Medulla oblongata (tissue), 1 donor: ENCODE results near the gene DEPDC1B.
"Not testable (repeated sequence)": the region's sequence is repeated elsewhere in the genome, so short reads cannot be mapped to it uniquely, and the experiment has no call there.

Experiments used
- DNase-seq: peaks from one replicate; pipeline ENCODE4 v3.0.0-alpha.2; 2015; ENCODE audit errors: extremely low spot score

The DEPDC1B gene

GRCh38 chr5:60586307-60586901, 113.6 kb downstream of the DEPDC1B start:
- peak; percentile 68 for DNase-seq

- no peak for DNase-seq
Measured at GRCh38 chr5:60585618-60586017, 114.3 kb downstream of the DEPDC1B start.

- DNase-seq, result no peak
Measured at GRCh38 chr5:60584304-60584703, 115.7 kb downstream of the DEPDC1B start.

- no peak for DNase-seq
Measured at GRCh38 chr5:60583616-60584015, 116.3 kb downstream of the DEPDC1B start.

- DNase-seq, result no peak
Measured at GRCh38 chr5:60578315-60578714, 121.7 kb downstream of the DEPDC1B start.

GRCh38 chr5:60577116-60577515, 122.8 kb downstream of the DEPDC1B start:
- DNase-seq, result no peak

GRCh38 chr5:60576425-60576824, 123.5 kb downstream of the DEPDC1B start:
- no peak for DNase-seq

GRCh38 chr5:60568646-60569045, 131.3 kb downstream of the DEPDC1B start:
- DNase-seq, result no peak

GRCh38 chr5:60563696-60564324, 136.2 kb downstream of the DEPDC1B start:
- no peak for DNase-seq

- not testable (repeated sequence) for DNase-seq
Measured at GRCh38 chr5:60553291-60553690, 146.7 kb downstream of the DEPDC1B start.

GRCh38 chr5:60551829-60552228, 148.1 kb downstream of the DEPDC1B start:
- DNase-seq, result no peak

GRCh38 chr5:60551250-60551649, 148.7 kb downstream of the DEPDC1B start:
- no peak for DNase-seq

- DNase-seq, result no peak
Measured at GRCh38 chr5:60550311-60550710, 149.7 kb downstream of the DEPDC1B start.

GRCh38 chr5:60549841-60550240, 150.1 kb downstream of the DEPDC1B start:
- DNase-seq, result no peak
